Adrenal gland (tissue), 12 donors: ENCODE data around the gene ST8SIA1. TPM values are rescaled to one million over a fixed set of nuclear protein-coding genes. Genes with fewer than 3 reads are reported as not detected.

Source experiments
- DNase-seq, 7 donors: peaks; one replicate each; pipeline ENCODE4 v3.0.0-alpha.2; 2019 to 2020
- H3K27ac ChIP-seq, 5 donors: fragments of 200-600 bp; sonication (generic) in 4 of 5; 1 replicate in 3 of 5; 2 replicates in 2 of 5; pipeline versions ENCODE4 v1.5.1 to v1.8.0; 2016 to 2020; ENCODE audit warnings: mild to moderate bottlenecking in 1 of 5
- H3K27me3 ChIP-seq: fragments of 200-600 bp; 2 replicates; pipeline ENCODE4 v1.8.0; 2021
- H3K36me3 ChIP-seq, 2 donors: fragments of 200-600 bp; replicated peaks in 1 of 2; 1 replicate in 1 of 2; 2 replicates in 1 of 2; pipeline versions ENCODE4 v1.5.1 to v1.8.0; 2018 to 2022
- H3K4me1 ChIP-seq, 2 donors: fragments of 200-600 bp; replicated peaks in 1 of 2; 1 replicate in 1 of 2; 2 replicates in 1 of 2; pipeline versions ENCODE4 v1.5.1 to v1.8.0; 2018 to 2021
- H3K4me3 ChIP-seq, 4 donors: fragments of 200-600 bp; sonication (generic) in 3 of 4; one replicate each; pipeline ENCODE4 v1.5.1; 2016 to 2018
- H3K9me3 ChIP-seq, 3 donors: fragments of 200-600 bp; sonication (generic) in 1 of 3; replicated peaks in 1 of 3; 1 replicate in 2 of 3; 2 replicates in 1 of 3; pipeline versions ENCODE4 v1.5.1 to v1.8.0; 2016 to 2021
- CTCF ChIP-seq, 6 experiments: fragments of 450-650 bp in 4 of 6; fragments of 200-600 bp in 2 of 6; sonication (generic) in 1 of 6; IDR thresholded peaks; 1 replicate in 5 of 6; 2 replicates in 1 of 6; pipeline versions ENCODE4 v1.5.1 to v1.8.0; 2016 to 2021; ENCODE audit warnings: antibody characterized with exemption in 6 of 6, mild to moderate bottlenecking in 2 of 6, moderate library complexity in 1 of 6
- POLR2A ChIP-seq, 2 donors: fragments of 450-650 bp; IDR thresholded peaks; one replicate each; pipeline ENCODE4 v1.6.1; 2017; ENCODE audit warnings: antibody characterized with exemption in 2 of 2, mild to moderate bottlenecking in 2 of 2, moderate library complexity in 1 of 2
- WGBS, 4 donors: extraction: QIAGEN DNeasy Blood & Tissue Kit in 2 of 4; methylation state at CpG; one replicate each; pipeline versions ENCODE4 v1.1.5 to v1.1.7; 2013 to 2017; 5-methylcytosine and 5-hydroxymethylcytosine counted together
- intact Hi-C, 2 donors: fragments of 100-400 bp; cut with DNase I; formaldehyde crosslinking; loops; one replicate each; pipeline versions ENCODE4 v1.14.1 to v1.15.0; 2022 to 2023
- polyA plus RNA-seq, 3 donors: library from polyadenylated mRNA; stranded (reverse); fragments of 200-250 nt in 2 of 3; fragments of 350-450 nt in 1 of 3; fragmentation: Illumina TruSeq in 1 of 3; extraction: RNeasy Lipid Tissue Mini Kit (QIAGEN cat#74804) in 1 of 3; gene quantifications; one replicate each; pipeline ENCODE4 v1.2.3, GENCODE V29; 2013 to 2014
- total RNA-seq, 9 donors: library from RNA; depleted of rRNA in 4 of 9; stranded (reverse); fragments of >200 nt in 4 of 9; fragments of 120-200 nt in 1 of 9; fragmentation: NEBNext Ultra II Directional in 1 of 9; extraction: Animal tissue kit (Norgen Biotek cat#: 25700) in 1 of 9; gene quantifications; one replicate each; pipeline versions ENCODE4 v1.1.0 to v1.2.4, GENCODE V29; 2013 to 2023
- donor health status: healthy with polysubstance abuse.
- donor health status: Bipolar disorder and iron deficiency.
- donor health status: DM: yes; HTN: yes; CAD: no.
- donor health status: DM: no; HTN: no; CAD: no.
- donor health status: DM: no; HTN: no; CAD: no.
- donor health status: DM: yes; HTN: yes; CAD: no.

Gene ST8SIA1
- total and polyA plus RNA-seq, 12 donors = 3.1 to 37.8 (median 11.8) TPM

GRCh38 chr12:22230280-22230794 lies 104.2 kb downstream of the ST8SIA1 start:
- Histone ChIP-seq H3K27me3 (no peaks in the 10 kb centered on the region), H3K4me1 (no peaks in the 10 kb centered on the region), H3K9me3 (no peaks in the 10 kb centered on the region), H3K4me3 (no peak overlapping the region), H3K27ac (no peak overlapping the region), H3K36me3 (no peaks in the 10 kb centered on the region)
- intact Hi-C loops = no loop called here
- TF ChIP-seq CTCF (IDR thresholded peaks at IDR 0.05) (no peak), POLR2A (IDR thresholded peaks at IDR 0.05) (no peak)
- DNase-seq = no peak
- WGBS, 4 donors = 48 to 89% (median 66%) methylated on average over 2 of the region's 2 CpGs

- intact Hi-C loops = no loop called here
Observed at GRCh38 chr12:22229652-22230279, 104.7 kb downstream of the ST8SIA1 start.

GRCh38 chr12:22228022-22228875 lies 106.3 kb downstream of the ST8SIA1 start:
- H3K4me1 ChIP-seq = no peaks in the 10 kb centered on the region
- DNase-seq = no peak
- WGBS, 4 donors = 56 to 89% (median 83%) methylated on average over 1 to 2 of the region's 2 CpGs
- no peak overlapping the region for H3K4me3 ChIP-seq
- H3K27me3 ChIP-seq = no peaks in the 10 kb centered on the region
- intact Hi-C loops = no loop called here
- H3K36me3 ChIP-seq = no peaks in the 10 kb centered on the region
- H3K9me3 ChIP-seq = no peaks in the 10 kb centered on the region
- peak overlapping the region in 1 of 5 donors; percentile 7 for H3K27ac ChIP-seq
- TF ChIP-seq POLR2A (IDR thresholded peaks at IDR 0.05) (no peak), CTCF (IDR thresholded peaks at IDR 0.05) (no peak)

More at GRCh38 chr12:22229652-22230279, 104.7 kb downstream of the ST8SIA1 start:
- no peaks in the 10 kb centered on the region for H3K4me1 ChIP-seq
- H3K9me3 ChIP-seq = no peaks in the 10 kb centered on the region
- 67 to 85% (median 80%) methylated on average over 2 of the region's 2 CpGs for WGBS, 4 donors
- H3K27ac ChIP-seq = no peak overlapping the region
- no peak for DNase-seq
- H3K4me3 ChIP-seq = no peak overlapping the region
- no peaks in the 10 kb centered on the region for H3K36me3 ChIP-seq
- TF ChIP-seq CTCF (IDR thresholded peaks at IDR 0.05) = no peak
- H3K27me3 ChIP-seq = no peaks in the 10 kb centered on the region

- intact Hi-C loops = no loop called here
- Histone ChIP-seq H3K36me3 (no peaks in the 10 kb centered on the region), H3K4me1 (no peaks in the 10 kb centered on the region), H3K27me3 (no peaks in the 10 kb centered on the region), H3K9me3 (no peaks in the 10 kb centered on the region), H3K27ac (no peak overlapping the region), H3K4me3 (no peak overlapping the region)
- no peak for TF ChIP-seq POLR2A (IDR thresholded peaks at IDR 0.05)
- no peak for TF ChIP-seq CTCF (IDR thresholded peaks at IDR 0.05)
- no peak for DNase-seq
- WGBS, 4 donors = 79 to 90% (median 87%) methylated on average over 4 of the region's 4 CpGs
Observed at GRCh38 chr12:22223356-22223755, 111.2 kb downstream of the ST8SIA1 start.
